Activated T-helper 2 cell treated with anti-CD3 and anti-CD28 coated beads, Interferon-gamma antibody, Interleukin-2, Interleukin-4, amounts not matched to agents 10 μg/mL and 5 μg/mL and 100 μg/mL, durations not matched to agents 14 hours and 24 hours and 36 hours (primary cell): ENCODE measurements around the gene DOCK4. TPM values are rescaled to one million over a fixed set of nuclear protein-coding genes. Genes with fewer than 3 reads are reported as not detected.

Experiments used
- DNase-seq: peaks from one replicate; pipeline ENCODE4 v3.0.0; 2021; ENCODE audit warnings: low spot score
- H3K27ac Mint-ChIP-seq: one replicate; pipeline ENCODE4 v1.8.0; 2021; ENCODE audit warnings: mixed read lengths
- H3K27me3 Mint-ChIP-seq: one replicate; pipeline ENCODE4 v1.8.0; 2021; ENCODE audit warnings: low read depth, mixed read lengths
- H3K36me3 Mint-ChIP-seq: one replicate; pipeline ENCODE4 v1.8.0; 2021; ENCODE audit warnings: low read depth, mixed read lengths
- H3K4me1 Mint-ChIP-seq: one replicate; pipeline ENCODE4 v1.8.0; 2021; ENCODE audit warnings: low read depth, mixed read lengths
- H3K4me3 Mint-ChIP-seq: one replicate; pipeline ENCODE4 v1.8.0; 2021; ENCODE audit warnings: low read depth, mild to moderate bottlenecking, moderate library complexity, mixed read lengths
- H3K9me3 Mint-ChIP-seq: one replicate; pipeline ENCODE4 v1.8.0; 2021; ENCODE audit warnings: mixed read lengths
- intact Hi-C: fragments of 100-400 bp; cut with micrococcal nuclease; formaldehyde crosslinking; loops from one replicate; pipeline ENCODE4 v1.15.1; 2023
- total RNA-seq: library from RNA; stranded (reverse); gene quantifications from 2 replicates; pipeline ENCODE4 v1.2.3, GENCODE V29; 2022

The DOCK4 gene
- total RNA-seq, 1 donor from 2014 or later, result 0.41 TPM

DNA sequence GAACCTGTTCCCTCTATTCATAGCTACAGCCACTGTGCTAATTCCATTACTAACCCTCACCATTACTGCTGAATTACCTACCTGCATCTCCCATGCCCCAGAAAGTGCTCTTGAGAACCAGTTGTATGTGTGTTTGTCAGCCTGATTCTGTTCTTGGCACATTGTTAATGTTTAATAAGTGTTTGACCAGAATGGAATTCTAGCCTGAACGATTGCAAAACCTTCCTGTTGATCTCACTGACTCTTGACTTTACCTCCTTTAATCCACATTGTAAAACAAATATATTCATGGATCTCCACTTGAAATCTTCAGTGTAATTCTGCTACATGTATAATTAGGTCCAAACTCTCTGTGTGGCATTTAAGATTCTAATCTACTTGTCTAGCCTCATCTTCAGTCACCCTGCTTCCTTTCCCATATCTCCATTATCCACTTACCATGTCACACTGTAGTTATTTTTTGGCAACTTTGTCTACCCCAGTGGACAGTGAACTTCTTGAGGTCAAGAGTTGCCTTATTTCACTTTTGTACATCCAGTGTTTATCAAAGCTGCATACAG is 5.2 kb upstream of the DOCK4 start:
- DNase-seq, result no peak
- no peaks in the 10 kb centered on the region for H3K27me3 Mint-ChIP-seq
- intact Hi-C loops, result no loop called here
- H3K36me3 Mint-ChIP-seq, result no peaks in the 10 kb centered on the region
- H3K4me1 Mint-ChIP-seq, result peaks cover 19% of the 10 kb centered on the region
- no peak overlapping the region for H3K27ac Mint-ChIP-seq
- no peak overlapping the region for H3K4me3 Mint-ChIP-seq
- H3K9me3 Mint-ChIP-seq, result no peaks in the 10 kb centered on the region

DNA sequence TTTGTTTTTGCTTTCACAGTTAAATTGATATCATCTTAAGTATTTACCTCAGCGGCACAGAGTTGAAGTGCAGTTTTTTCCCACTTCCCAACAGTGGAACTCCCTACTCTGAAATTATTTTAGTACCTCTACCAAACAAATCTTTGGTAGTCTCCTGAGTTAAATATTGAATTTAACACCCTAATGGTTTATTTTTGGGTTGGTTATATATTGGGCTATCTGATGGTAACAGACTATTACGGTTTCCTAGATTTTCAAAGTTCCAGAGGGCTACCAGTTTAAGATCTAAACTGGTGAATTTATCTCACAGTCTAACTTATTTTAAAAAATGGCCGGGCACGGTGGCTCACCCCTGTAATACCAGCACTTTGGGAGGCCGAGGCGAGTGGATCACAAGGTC is 1.6 kb upstream of the DOCK4 start:
- H3K9me3 Mint-ChIP-seq, result no peaks in the 10 kb centered on the region
- DNase-seq, result no peak
- no peaks in the 10 kb centered on the region for H3K36me3 Mint-ChIP-seq
- no peak overlapping the region for H3K27ac Mint-ChIP-seq
- H3K4me3 Mint-ChIP-seq, result peak overlapping the region; percentile 92
- H3K4me1 Mint-ChIP-seq, result peaks cover 25% of the 10 kb centered on the region
- H3K27me3 Mint-ChIP-seq, result peaks cover 26% of the 10 kb centered on the region
- intact Hi-C loops, result loop anchor here (2.0 to 10.0 kb wide), 3 partner anchors 183 to 643 kb away; partner anchors contain the start of gene IMMP2L

DNA sequence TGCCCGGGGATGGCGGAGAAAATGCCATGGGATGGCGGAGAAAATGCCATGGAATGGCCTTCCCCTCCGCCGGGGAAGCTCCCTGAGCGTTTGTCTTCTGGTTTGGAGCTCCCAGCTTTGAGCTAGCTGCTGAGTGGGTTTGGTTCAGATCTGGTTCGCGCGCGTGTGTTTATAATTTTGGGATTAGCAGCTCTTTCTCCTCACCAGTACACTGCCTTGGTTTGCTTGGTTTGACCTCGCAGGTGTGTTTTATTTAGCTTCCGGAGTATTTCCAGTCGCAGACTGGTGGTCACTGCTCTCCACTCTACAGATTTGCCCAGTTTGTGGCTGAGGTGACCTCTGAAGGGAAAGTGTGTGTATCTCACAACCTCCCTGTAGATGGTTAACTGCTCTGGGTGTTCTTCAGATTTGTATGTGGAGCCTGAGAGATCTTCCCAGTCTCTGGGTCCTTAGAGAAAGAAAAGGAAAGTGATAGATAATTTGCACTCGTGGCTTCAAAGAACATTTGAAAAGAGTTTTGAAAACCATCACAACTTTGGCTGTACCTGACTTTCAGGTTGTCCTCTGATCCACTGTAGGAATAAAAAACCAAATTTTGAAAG is 893 bp upstream of the DOCK4 start:
- H3K4me1 Mint-ChIP-seq, result peaks cover 22% of the 10 kb centered on the region
- H3K9me3 Mint-ChIP-seq, result no peaks in the 10 kb centered on the region
- H3K27ac Mint-ChIP-seq, result peak overlapping the region; percentile 78
- intact Hi-C loops, result loop anchor here (1.0 to 10.0 kb wide), 7 partner anchors 15 to 911 kb away; partner anchors contain the start of genes IFRD1, IMMP2L and SMIM30
- H3K36me3 Mint-ChIP-seq, result no peaks in the 10 kb centered on the region
- H3K4me3 Mint-ChIP-seq, result peak overlapping the region; percentile 92
- H3K27me3 Mint-ChIP-seq, result peaks cover 28% of the 10 kb centered on the region
- DNase-seq, result peak; percentile 15

DNA sequence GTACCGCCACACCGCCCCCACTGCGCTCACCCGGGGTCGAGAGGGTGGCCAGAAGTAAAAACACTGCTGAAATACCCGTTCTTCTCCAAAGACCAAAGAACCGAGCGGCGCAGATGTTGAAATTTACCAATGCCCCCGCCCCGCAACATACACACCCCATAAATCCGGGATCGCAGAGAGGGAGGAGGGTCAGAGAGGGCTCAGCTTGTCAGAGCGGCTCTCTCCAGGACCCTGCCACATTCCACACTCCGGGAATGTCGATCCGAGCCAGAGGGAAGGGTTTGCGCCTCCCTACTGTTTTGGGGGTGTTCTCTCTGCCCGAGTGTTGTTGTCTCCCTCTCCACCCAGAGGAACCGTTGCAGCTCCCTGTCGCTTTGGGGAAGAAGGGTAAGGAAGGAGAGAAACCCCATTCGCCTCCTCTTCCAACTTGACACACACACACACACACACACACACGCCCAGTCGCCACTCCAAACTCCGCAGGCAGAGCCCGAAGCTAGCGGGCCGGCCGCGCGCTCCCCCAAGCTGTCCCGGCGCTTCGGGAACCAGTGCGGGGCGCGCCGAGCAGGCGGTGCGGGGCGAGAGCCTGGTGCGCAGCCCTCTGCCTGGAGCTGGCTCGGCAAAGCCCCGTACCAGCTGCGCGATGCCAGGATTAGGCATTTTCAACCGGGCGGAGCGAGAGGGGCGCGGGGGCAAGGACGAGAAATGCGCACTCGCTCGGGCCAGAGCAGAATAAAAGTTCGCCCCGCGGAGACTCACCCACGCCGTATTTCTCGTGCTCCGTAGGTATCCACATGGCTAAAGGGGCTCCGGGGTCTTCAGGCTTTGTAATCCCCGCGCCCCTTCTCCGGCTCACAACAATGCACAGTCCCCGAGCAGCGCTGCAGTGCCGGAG is 609 bp downstream of the DOCK4 start:
- Mint-ChIP-seq H3K27ac (no peak overlapping the region), H3K4me1 (peaks cover 22% of the 10 kb centered on the region), H3K4me3 (peak overlapping the region; percentile 92), H3K36me3 (no peaks in the 10 kb centered on the region), H3K27me3 (peaks cover 35% of the 10 kb centered on the region), H3K9me3 (no peaks in the 10 kb centered on the region)
- intact Hi-C loops, result loop anchor here (1.0 to 10.0 kb wide), 7 partner anchors 13 to 913 kb away; partner anchors contain the start of genes IFRD1, IMMP2L and SMIM30
- DNase-seq, result peak; percentile 16

DNA sequence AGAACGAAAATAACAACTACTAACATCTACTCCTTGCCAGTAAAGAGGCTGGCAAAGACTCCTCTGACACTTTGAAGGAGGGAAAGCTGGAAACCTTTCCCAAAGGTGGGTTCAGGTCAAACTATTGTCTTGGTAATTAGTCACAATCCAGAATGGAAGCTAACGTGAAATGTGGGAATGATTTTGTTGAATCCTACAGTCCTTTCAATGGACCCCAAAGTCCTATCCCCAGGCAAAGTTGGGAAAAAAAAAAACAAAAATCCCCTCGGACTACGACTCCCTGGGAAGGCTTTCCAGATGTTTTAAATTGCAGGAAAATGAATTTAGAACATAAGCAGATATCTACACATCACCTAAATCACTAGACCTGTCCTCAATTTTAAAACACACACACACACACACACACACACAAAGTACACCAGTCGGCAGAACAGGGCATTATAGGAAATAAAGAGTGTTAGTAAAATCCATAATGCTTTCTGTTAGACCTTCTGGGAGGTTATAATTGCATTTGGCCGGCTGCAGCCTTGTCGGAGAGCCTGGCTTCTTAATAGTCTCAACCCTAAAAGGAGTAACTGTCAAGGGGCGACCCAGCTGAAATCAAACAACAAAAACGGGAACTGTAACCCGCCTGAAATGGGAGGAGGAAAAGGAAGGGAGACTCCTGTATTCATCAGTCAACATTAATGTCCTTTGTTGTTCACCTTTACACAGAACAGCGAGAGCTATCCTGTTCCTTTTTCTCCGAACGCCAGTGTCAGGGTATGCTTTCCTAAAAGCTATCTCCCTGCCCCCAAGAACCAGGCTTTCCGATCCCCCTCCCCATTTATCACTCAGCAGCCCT is 1.5 kb downstream of the DOCK4 start:
- no peak for DNase-seq
- H3K4me1 Mint-ChIP-seq, result peaks cover 22% of the 10 kb centered on the region
- peak overlapping the region; percentile 92 for H3K4me3 Mint-ChIP-seq
- H3K27ac Mint-ChIP-seq, result no peak overlapping the region
- no peaks in the 10 kb centered on the region for H3K9me3 Mint-ChIP-seq
- intact Hi-C loops, result loop anchor here (5.0 to 10.0 kb wide), 2 partner anchors 583 to 640 kb away; partner anchors contain the start of gene IMMP2L
- H3K27me3 Mint-ChIP-seq, result peaks cover 37% of the 10 kb centered on the region
- H3K36me3 Mint-ChIP-seq, result no peaks in the 10 kb centered on the region

DNA sequence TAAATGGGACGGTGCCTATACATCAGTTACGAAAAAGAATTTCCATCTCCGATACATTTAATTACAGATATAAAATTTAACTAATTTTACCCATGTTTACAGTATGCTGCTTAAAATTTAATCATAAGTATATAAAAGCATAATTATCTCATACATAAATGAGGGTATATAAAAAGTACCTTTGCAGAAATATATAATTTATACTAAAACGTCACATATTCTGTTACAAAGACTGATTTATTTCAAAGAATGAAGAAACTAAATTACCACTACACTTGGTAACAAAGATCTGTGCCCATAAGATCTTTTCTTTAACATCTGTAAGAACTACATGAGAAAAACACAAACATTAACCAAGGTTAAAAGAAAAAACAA is 2.8 kb downstream of the DOCK4 start:
- Mint-ChIP-seq H3K36me3 (no peaks in the 10 kb centered on the region), H3K4me1 (peaks cover 28% of the 10 kb centered on the region), H3K27me3 (peaks cover 37% of the 10 kb centered on the region), H3K9me3 (no peaks in the 10 kb centered on the region), H3K4me3 (no peak overlapping the region), H3K27ac (no peak overlapping the region)
- no peak for DNase-seq
- intact Hi-C loops, result loop anchor here (10.0 kb wide), 1 partner anchor 639 kb away; the partner anchor contains the start of gene IMMP2L

DNA sequence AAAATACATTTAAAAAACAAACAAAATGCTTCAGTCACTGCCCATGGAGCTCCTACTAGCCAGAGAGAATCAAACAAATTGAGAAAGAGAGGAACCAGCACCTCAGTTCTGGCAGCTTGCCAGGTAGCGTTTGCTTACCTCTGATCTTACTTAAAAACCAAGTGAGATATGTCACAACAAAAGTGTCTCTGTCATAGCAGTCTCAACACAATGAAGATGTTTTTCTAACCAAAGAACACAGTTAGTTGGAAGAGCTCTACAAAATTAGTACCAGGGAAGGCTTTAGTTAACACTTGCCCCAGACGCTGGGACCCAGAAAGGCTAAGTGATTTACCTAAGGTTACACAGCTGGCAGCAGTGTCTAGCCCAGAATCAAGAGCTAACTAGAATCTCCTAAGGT is 3.4 kb downstream of the DOCK4 start:
- intact Hi-C loops, result loop anchor here (10.0 kb wide), 1 partner anchor 638 kb away; the partner anchor contains the start of gene IMMP2L
- Mint-ChIP-seq H3K9me3 (no peaks in the 10 kb centered on the region), H3K4me3 (no peak overlapping the region), H3K27me3 (peaks cover 37% of the 10 kb centered on the region), H3K27ac (no peak overlapping the region), H3K4me1 (peaks cover 28% of the 10 kb centered on the region), H3K36me3 (no peaks in the 10 kb centered on the region)
- DNase-seq, result no peak

DNA sequence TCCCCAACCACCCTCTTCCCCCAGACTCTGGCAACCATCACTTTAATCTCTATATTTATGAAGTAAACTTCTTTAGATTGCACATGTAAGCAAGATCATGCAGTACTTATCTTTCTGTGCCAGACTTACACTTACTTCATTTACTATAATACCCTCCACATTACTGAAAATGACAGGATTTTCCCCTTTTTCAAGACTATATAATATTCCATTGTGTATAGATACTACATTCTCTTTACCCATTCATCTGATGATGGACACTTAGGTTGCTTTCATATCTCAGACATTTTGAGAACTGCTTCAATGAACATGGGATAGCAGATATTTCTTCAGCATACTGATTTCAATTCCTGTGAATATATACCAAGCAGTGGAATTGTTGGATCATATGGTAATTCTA is 4.4 kb downstream of the DOCK4 start:
- Mint-ChIP-seq H3K9me3 (no peaks in the 10 kb centered on the region), H3K27ac (no peak overlapping the region), H3K36me3 (no peaks in the 10 kb centered on the region), H3K4me3 (no peak overlapping the region), H3K27me3 (peaks cover 37% of the 10 kb centered on the region), H3K4me1 (peaks cover 23% of the 10 kb centered on the region)
- intact Hi-C loops, result loop anchor here (10.0 kb wide), 1 partner anchor 637 kb away; the partner anchor contains the start of gene IMMP2L
- DNase-seq, result no peak

DNA sequence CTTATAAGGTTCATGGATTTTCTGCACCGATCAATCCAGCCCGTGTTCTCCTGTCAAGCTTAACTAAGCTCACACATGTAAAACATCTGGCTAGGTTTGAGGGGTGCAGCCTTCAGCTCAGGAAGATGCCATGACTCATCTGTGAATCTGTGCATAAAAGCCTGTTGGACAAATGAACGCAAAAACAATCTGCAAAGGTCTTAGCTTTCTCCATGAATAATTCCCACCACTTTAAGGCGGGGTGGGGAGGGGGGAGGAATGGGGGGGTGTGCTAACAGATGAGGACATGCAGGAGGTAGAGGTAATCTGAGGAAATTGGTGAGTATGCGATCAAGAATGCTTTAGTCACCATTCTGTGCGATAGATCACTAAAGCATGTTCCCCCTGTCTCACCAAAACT is 4.8 kb downstream of the DOCK4 start:
- Mint-ChIP-seq H3K9me3 (no peaks in the 10 kb centered on the region), H3K36me3 (no peaks in the 10 kb centered on the region), H3K4me3 (no peak overlapping the region), H3K27me3 (peaks cover 37% of the 10 kb centered on the region), H3K27ac (no peak overlapping the region), H3K4me1 (peaks cover 23% of the 10 kb centered on the region)
- DNase-seq, result no peak
- intact Hi-C loops, result loop anchor here (10.0 kb wide), 1 partner anchor 637 kb away; the partner anchor contains the start of gene IMMP2L

DNA sequence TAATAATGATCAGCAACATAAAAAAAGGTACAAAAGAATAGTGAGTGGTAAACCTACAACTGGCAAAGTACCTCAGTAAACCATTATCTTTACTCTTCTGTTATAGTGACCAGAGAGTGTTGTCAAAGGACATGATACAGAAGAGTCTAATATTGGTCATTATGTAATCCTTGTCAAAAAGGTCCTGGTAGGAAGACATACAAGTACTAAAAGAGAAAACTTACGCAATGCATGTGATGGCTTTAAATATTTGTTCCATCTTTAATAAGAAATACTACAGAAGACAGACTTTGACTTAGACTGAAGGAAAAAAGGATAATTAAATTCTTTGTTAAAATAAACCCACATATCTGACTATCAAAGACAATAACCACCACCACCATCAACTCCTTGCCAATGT is 6.5 kb downstream of the DOCK4 start:
- intact Hi-C loops, result loop anchor here (10.0 kb wide), 1 partner anchor 635 kb away; the partner anchor contains the start of gene IMMP2L
- Mint-ChIP-seq H3K27ac (no peak overlapping the region), H3K4me3 (no peak overlapping the region), H3K36me3 (no peaks in the 10 kb centered on the region), H3K27me3 (peaks cover 31% of the 10 kb centered on the region), H3K9me3 (no peaks in the 10 kb centered on the region), H3K4me1 (peaks cover 16% of the 10 kb centered on the region)
- DNase-seq, result no peak

DNA sequence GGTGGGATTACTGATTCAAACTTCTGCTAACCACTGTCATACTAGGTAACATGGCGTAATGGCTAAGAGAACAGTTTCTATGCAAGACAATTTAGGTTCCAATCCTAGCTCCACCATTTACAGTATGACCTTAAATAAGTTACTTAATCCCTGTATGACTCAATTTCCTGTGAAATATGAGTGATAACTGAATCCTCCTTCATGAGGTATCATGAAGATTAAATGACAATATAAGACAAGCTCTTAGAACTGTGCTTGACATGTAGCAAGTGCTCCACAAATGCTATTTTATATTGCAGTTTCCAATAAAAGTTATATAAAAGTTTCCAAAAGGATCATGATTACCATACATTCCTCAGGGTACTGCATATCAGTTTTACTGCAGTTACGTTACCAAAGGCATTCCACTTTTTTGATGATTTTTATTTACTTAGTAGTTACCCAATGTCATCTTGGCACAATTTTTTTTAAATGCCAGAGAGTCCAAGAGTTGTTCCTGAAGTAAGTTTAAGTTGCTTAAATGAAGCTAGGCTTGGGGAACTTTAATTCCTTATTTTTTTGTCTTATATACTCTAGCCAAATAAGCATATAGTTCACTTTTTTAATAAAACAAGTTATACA is 7.1 kb downstream of the DOCK4 start:
- Mint-ChIP-seq H3K27me3 (peaks cover 27% of the 10 kb centered on the region), H3K4me1 (peaks cover 11% of the 10 kb centered on the region)

More for the DNA sequence above, 7.1 kb downstream of the DOCK4 start:
- Mint-ChIP-seq H3K9me3 (no peaks in the 10 kb centered on the region), H3K27ac (no peak overlapping the region), H3K4me3 (no peak overlapping the region), H3K36me3 (no peaks in the 10 kb centered on the region)
- intact Hi-C loops, result no loop called here
- no peak for DNase-seq
